Head of caudate nucleus (tissue), 42 donors: ENCODE data around the gene BUD23.

Experiments
- DNase-seq, 42 donors: peaks; one replicate each; pipeline versions ENCODE4 v3.0.0 to v3.0.0-alpha.2; 2020 to 2021; ENCODE audit warnings: mixed read lengths in 7 of 42
- intact Hi-C: fragments of 100-400 bp; cut with DNase I; formaldehyde crosslinking; loops from one replicate; pipeline ENCODE4 v1.15.0; 2022

Gene BUD23

DNA sequence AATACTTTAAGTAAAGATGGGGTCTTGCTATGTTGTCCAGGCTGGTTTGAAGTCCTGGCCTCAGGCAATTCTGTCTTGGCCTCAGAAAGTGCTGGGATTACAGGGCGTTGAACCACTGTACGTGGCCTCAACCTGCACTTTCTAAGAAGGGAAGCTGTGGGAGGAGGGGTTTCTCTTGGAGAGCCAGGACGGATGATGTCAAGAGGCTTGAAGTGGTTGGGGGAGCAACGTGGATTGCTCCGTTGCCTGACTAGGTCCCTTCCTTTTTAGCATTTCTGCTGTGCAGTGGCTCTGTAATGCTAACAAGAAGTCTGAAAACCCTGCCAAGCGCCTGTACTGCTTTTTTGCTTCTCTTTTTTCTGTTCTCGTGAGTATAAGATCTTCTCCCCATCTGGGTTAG is 7.2 kb downstream of the BUD23 start:
- intact Hi-C loops, result no loop called here
- DNase-seq, result no peak

DNA sequence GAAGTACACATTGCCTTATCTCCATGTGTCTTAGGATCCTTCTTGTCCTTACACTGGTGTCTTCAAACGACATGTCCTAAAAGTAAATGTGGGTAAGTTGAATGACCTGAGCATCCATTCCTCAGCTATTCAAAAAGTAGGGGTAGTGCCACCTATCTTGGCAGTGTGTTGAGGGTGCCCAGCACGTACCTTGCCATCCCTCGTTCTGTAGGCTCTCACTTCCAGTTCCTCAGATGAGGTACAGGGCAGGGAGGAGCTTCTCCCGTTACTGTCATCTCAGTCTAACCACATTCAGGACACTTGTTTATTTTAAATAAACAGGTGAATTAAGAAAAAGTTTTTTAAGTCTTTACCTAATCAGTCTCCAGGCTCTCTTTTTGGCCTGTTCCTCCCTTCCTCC is 13.0 kb downstream of the BUD23 start:
- no peak for DNase-seq
- intact Hi-C loops, result no loop called here

DNA sequence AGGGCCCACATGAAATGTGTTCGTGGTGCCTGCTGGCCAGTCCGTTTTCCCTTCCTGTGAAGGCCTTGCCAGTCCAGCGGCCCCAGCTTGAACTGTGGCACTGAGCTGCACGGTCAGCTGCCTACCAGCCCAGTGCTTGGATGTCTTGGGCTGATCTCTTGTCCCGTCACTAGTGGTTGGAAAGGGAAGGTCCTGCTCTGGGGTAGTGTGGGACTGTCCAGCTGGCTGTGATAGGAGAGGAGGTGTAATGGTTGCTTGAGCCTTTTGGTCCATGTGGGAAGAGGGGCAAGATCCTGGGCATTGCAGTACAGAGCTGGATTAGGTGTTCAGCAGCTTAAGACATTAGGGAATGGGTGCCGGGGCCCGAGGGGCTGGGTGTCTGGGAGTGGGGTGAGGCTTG is 15.0 kb downstream of the BUD23 start:
- intact Hi-C loops, result no loop called here
- DNase-seq, result no peak

DNA sequence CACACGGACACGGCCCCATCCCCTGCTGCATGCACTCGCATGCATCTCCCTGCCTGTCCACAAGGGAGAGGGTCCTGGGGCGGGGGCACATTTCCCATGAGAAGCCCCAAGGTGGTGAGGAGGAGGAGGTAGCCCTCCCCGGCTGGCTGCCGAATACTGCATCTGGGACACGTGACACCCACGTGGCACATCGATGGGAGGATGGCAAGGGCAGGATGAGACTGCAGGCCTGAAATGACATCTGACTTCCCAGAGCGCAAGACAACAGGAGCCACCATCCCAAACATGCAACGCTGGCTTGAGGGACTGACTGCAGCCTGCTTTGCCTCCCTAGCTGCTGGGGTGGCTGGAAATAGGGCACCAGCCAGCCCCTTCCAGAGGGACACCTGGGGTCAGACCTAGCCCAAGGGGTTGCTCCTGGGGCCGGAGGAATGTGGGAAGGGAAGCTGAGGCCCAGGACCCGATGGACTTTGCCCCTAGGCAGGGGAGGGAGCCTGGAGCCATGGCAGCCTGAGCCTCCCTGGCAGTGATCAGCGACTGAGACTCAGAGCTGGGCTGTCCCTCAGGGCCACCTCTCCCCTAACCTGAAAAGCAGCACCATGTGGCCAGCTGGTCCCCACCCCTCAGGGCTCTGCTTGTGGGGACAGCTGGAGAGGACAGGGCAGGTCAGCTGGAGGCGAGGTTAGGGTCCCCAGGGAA is 16.1 kb downstream of the BUD23 start:
- intact Hi-C loops, result no loop called here
- DNase-seq, result peak in 39 of 42 donors; percentile 32 to 82 (median 62)

DNA sequence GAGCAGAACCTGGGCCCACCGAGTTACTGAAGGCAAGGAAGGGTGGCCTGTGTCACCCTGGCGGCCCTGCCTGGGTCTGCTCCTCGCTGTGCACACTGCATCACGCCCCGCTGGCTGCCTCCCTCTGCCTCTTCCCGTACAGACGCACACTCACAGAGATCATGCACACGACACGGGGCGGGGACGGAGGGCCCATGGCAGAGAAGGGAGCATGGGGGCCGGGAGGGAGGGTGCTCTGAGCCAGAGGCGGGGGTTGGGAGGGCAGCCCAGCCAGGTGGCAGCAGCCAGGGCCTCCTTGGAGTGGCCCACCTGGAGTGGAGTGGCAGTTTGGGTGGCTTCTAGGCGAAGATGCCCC is 16.6 kb downstream of the BUD23 start:
- no peak for DNase-seq
- intact Hi-C loops, result no loop called here

DNA sequence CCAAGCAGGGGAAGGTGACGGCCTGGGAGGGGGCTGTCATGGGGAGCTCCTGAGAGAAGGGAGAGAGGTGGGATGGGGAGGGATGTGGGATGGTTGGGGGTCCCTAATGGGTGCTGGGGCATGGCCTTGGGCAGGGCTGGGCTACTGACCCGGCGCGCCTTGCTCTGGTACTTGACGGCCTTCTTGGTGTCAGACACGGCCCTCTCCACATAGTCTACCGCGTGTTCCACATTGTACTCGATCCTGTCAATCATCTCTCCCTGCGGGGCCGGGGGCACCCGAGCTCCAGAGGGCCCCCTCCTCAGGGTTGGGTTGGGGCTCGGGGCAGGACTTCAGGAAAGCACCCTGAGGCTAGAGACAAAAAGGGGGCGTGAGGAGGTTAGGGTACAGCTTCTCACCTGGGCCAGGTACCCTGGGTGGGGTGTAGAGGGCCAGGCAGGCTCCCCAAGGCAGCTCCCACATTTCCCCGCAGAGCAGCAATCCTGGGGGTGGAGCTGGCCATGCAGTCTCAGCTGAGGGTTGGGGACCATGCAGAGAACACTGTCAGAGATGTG is 17.3 kb downstream of the BUD23 start:
- no peak for DNase-seq
- intact Hi-C loops, result no loop called here

DNA sequence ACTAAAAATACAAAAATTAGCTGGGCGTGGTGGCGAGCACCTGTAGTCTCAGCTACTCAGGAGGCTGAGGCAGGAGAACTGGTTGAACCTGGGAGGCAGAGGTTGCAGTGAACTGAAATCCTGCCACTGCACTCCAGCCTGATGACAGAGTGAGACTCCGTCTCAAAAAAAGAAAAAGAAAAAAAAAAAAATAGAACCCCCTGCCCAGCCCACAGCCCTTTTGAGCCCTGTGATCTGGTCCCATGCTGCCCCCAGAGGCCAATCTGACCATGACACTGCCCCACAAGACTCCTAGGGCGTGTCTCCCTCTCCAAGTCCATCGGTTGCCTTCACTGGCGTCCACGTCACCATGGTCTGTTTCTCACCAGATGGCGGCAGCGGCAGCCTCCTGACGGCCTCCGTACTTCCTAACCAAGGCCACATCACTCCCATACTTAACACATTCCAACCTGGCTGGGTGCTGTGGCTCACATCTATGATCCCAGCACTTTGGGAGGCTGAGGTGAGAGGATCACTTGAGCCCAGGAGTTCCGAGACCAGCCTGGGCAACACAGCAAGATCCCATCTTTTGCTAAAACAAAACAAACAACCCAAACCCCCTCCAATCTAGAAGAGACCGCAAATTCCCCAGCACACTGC is 18.1 kb downstream of the BUD23 start:
- peak in 14 of 42 donors; percentile 16 to 59 (median 30) for DNase-seq
- intact Hi-C loops, result no loop called here

DNA sequence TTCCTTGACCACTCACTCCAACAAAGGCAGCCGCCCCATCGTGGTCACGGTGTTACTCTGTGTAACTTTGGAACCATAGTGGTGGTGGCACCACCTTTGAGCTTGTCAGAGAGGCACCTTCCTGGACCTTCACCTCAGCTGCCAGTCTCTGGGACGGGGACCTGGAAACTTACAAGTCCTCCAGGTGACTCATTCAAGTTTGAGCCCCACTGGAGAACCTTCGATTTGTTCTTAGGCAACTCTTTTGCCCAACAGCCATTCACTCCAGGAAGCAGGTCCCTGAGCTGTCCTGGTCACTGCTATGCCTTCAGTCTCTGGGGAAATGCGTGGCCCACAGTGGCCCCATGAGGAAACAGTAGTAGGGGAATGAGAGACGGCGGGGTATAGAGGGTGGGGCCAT is 18.8 kb downstream of the BUD23 start:
- DNase-seq, result no peak
- intact Hi-C loops, result no loop called here

DNA sequence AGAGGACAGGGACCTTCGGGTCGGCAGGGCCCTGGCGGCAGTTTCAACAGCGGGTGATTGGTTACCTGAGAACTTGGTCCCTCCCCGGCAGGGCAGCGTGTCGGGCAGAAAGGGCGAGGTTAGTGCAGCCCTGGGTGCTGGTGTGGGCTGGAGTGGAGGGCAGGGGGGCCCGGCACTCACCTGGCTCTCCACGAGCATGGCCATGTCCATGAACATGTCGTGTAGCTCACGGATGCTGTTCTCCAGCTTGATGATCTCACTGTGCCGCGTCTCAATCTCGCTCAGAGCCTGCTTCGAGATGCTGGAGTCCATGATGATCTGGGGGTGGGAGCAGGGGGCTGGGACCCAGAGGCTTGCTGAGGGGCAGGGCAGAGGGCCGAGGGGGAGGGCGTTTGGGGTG is 19.3 kb downstream of the BUD23 start:
- no peak for DNase-seq
- intact Hi-C loops, result no loop called here

DNA sequence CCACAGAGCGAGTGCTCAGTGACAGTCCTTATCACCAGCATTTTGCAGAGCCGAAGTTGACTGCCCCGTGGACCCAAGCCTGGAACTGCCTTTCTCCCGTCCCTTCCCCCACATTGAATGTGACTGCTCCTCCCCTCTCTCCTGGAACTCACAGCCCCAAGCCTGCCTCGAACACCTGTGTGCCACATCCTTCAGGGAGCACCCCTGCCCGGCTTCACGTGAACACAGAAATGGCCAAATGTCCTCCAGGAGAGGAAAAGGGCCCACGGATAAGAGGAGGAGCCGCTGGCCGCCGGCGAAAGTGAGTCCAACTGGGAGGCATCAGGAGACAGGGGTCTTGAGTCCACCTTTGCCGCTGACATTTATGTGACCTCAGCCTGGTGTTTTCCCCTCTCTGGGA is 19.8 kb downstream of the BUD23 start:
- no peak for DNase-seq

DNA sequence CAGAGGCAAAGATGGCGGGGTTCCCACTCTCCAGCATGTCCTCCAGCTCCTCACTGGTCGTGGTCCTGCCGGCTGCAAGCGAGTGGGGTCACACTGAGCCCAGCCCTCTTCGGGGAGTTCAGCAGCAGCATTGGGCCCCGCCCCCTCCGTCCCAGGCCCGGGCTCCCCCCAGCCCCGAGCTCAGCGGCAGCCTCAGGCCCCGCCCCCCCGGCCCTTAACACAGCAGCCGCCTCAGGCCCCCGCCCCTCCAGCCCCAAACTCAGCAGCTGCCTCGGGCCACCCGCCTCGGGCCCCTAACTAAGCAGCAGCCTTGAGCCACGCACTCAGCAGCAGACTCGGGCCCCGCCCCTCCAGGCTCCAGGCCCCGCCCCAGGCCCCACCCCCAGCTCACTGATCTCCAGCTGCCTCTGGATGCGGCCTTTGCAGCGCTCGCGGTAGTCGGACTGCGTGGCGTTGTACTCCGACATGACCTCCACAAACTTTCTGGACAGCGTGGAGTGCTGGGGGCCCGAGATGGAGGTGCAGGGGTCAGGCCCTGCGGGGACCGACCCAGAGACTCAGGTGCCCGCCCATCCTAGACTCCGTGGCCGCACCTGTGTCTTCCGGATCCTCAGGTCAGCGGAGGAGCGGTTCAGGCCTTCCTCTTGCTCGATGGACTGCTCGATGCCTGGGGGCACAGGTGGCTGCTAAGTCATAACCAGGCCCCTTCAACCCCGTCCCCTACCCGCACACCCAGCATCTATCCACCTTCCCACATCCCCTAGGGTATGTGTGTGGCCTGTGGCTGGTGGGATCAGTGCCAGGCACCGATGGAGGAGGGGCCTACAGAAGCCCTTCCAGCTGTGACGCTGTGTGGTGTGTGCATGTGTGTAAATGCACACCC is 20.6 kb downstream of the BUD23 start:
- peak in 22 of 42 donors; percentile 9 to 64 (median 40) for DNase-seq
- intact Hi-C loops, result no loop called here

More for the DNA sequence above, 19.8 kb downstream of the BUD23 start:
- intact Hi-C loops, result no loop called here

DNA sequence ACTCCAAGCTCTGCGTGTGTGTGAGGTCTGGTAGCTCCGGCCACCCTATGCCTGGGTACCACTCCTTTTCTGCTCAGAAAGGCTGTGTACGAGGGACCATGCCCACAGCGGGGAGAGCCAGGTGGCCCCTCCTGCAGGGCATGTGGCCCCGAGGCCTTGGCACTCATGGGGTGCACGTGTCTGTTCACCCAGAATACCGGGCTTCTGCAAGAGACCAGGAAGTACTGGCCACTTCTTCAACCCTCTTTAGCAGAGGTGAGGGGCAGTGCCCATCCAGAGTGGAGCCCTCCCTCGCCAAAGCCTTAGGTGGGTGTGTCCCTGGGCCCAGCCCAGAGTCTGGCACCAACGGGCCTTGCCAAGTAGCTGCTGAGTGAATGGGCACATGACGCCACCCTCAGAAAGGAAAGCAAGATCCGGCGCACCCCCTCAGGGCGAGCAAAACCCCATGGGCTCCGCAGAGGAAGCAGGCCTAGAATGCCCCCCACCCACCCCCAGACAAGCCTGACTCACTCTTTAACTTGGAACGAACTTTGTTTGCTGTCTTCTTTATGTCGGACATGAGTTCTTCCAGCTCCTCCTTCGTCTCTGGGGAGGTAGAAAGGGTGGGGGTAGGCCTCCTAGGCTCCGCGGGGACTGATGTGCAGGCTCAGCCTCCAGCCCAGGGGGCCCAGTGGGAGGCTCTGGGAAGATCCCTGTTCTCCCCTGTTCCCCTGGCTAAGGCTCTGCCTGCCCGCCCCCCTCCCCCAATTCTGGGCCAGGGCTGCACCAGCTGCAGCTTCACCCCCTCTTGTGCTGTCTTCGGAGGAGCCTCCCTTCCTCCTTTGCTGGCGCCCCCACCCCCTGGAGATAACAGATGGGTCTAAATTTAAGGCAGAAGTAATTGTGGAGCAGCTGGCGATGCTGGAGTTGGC is 21.5 kb downstream of the BUD23 start:
- intact Hi-C loops, result no loop called here
- DNase-seq, result peak in 1 of 42 donors; percentile 25

DNA sequence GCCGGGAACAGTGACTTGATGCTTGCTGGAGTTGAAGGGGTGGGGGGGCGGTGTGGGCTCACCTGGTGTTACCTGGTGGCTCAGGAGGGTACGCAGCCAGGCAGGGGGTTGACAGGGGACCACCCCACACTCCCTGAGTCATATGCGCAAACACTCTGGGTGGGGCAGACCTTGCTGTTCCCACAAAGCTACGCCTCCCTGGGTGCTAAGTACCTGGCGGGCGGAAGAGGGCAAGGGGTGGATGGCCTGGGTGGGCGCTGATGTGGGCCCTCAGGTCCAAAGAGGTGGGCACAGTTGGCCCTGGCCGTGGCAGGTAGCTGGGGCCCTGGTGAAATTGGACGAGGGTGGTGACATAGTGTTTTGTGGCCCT is 22.1 kb downstream of the BUD23 start:
- no peak for DNase-seq
- intact Hi-C loops, result no loop called here

DNA sequence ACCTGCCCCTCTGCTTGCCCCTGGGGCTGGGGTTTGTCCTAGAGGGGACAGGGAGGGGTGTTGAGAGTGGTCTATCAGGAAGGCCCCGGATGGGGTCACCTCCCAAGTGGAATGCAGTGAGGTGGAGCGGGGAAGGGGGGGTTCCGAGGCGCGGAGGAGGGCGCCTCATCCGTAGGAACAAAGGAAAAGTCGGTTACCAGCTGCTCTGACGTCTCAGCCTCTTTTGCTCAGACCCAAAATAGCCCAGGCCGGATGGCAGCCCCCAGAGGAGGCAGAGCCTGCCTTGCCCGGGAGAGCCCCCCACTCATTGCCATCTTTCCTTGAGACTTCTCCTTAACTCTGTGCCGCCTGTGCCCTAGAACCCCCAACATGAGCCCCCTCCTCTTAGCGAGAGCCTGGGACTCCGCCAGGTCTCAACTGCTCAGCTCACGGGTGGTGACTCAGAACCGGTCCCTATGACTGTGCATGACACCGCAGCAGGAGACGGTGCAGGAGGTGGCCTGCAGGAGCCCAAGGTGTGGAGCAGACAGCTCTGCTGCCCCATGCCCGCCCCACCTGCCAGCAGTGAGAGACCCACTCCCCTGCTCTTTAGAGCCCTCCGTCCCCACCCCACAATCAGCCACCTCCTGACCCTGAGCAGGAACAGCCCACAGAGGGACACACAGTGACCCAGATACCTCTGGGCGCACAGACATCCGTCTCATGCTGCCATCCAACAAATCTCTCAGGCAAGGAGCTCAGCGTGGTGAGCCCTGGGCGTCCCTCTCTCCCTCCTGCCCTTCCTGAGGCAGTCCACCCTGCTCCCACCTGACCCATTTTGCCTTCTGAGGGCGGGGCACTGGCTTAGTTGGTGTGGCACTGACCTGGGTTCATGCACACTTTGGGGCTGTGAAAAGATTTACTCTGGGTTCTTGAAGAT is 23.0 kb downstream of the BUD23 start:
- intact Hi-C loops, result no loop called here

DNA sequence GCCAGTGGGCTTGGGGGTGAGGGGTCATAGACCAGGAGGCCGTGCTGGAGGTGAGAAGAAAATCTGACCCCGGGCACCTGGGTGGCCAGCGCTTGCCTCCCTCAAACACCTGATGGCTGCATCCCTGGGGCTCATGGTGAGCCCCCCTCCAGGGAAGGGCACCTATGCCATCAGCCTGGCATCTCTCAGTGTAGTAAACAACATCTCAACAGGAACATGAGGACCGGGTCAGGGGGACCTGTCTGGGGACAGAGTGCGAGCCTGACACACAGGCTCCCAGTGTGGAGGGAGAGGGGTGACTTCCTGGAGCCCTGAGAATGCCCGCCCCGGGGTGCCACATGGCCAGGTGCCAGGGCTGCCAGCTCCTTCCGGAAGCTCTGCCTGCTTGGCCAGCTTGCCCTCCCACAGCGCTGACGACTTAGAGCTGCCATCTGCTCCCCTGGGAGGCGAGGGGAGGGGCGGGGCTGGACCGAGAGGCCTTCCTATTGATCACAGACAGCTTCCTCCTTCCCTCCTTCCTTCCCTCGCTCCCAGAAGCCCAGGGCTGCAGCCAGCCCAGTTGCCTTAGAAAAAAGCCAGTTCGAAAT is 23.7 kb downstream of the BUD23 start:
- intact Hi-C loops, result no loop called here
- peak in 30 of 42 donors; percentile 18 to 65 (median 48) for DNase-seq

More for the DNA sequence above, 23.0 kb downstream of the BUD23 start:
- DNase-seq, result no peak

DNA sequence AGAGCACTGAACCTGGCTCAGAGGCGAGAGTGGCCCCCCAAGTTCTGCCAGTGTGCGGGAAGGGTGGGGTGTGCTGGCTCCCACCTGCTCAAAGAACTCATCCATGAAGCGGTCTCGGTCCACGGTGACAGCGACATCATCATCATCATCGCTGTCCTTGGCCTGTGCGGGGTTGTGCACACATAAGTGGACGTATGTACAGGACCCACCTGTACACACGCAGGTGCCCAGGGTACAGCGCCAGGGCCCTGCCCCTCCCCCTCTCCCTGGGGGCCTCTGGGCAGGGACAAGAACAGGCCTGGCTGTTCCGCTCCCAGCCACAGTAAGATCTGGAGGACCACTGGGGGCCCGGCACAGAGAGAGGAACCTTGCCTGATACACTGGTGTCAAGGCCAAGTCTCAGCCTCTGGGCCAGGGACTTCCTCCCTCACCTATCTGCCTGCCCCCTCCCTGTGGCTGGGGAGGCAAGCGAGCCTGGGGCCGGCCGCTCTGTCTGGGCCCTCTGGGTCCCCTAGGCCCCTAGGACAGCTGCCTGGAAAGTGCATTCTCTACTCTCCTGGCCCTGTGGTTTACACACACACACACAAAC is 25.7 kb downstream of the BUD23 start:
- intact Hi-C loops, result no loop called here
- no peak for DNase-seq

DNA sequence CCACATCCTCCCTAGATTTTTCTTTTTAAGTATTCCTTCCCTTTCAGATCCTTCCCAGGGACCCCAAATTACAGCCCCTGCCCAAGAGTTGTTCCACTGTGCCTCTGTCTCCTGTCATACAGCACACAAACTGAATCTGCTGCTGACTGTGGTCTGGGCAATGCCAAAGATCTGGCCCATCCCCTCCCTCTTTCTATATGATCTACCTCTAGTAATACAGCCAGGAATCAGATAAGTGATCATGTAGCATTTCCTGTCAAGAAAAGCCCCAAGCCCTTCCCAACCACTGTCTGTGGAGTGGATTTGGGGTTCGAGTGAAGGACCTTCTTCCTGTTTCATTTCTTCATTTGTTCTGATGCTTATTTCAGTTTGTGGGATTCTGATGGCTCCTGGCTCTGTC is 29.4 kb downstream of the BUD23 start:
- DNase-seq, result no peak
- intact Hi-C loops, result loop anchor here (10.0 kb wide), 1 partner anchor 138 kb away; the partner anchor contains the start of gene TBL2
